IPS DF 6.9 (cell line): Measurements from ENCODE around the gene GALNT18.

Experiments used
- DNase-seq: peaks from one replicate; pipeline ENCODE4 v3.0.0-alpha.2; 2013; ENCODE audit warnings: low read depth, low spot score
- H3K27ac ChIP-seq: one replicate; pipeline ENCODE4 v1.5.1; 2013; ENCODE audit warnings: low read length, control low read depth
- H3K27me3 ChIP-seq: 2 replicates; pipeline ENCODE4 v1.6.1; 2013; ENCODE audit warnings: mild to moderate bottlenecking, low read length; ENCODE audit not compliant: control insufficient read depth, insufficient read depth
- H3K36me3 ChIP-seq: 2 replicates; pipeline ENCODE4 v1.6.1; 2013; ENCODE audit warnings: low read length; ENCODE audit not compliant: control insufficient read depth, insufficient read depth
- H3K4me1 ChIP-seq: 2 replicates; pipeline ENCODE4 v1.6.1; 2013; ENCODE audit warnings: low read length; ENCODE audit not compliant: control insufficient read depth, insufficient read depth
- H3K4me3 ChIP-seq: 2 replicates; pipeline ENCODE4 v1.5.1; 2013; ENCODE audit warnings: mild to moderate bottlenecking, low read length
- H3K9me3 ChIP-seq: 2 replicates; pipeline ENCODE4 v1.6.1; 2013; ENCODE audit warnings: low read length, inconsistent platforms; ENCODE audit not compliant: control insufficient read depth, insufficient read depth
- WGBS: extraction: QIAGEN DNeasy Blood & Tissue Kit; methylation state at CpG from one replicate; pipeline ENCODE4 v1.1.7; 2013; ENCODE audit warnings: mixed read lengths, missing lambda C conversion rate; ENCODE audit not compliant: insufficient read length, insufficient coverage; 5-methylcytosine and 5-hydroxymethylcytosine counted together

GALNT18 gene

GRCh38 chr11:11243590-11244469 lies 378.0 kb downstream of the GALNT18 start:
- no peak for DNase-seq
- no peaks in the 10 kb centered on the region for H3K36me3 ChIP-seq
- H3K27me3 ChIP-seq = no peaks in the 10 kb centered on the region
- peaks cover 2% of the 10 kb centered on the region for H3K4me1 ChIP-seq
- no peaks in the 10 kb centered on the region for H3K9me3 ChIP-seq
- WGBS = no CpG with 5 or more reads among the region's 9 CpGs
- H3K27ac ChIP-seq = no peak overlapping the region
- no peak overlapping the region for H3K4me3 ChIP-seq

GRCh38 chr11:11243209-11243589 lies 378.6 kb downstream of the GALNT18 start:
- DNase-seq = no peak
- Histone ChIP-seq H3K27ac (no peak overlapping the region), H3K36me3 (no peaks in the 10 kb centered on the region), H3K4me3 (no peak overlapping the region), H3K27me3 (no peaks in the 10 kb centered on the region), H3K4me1 (peaks cover 2% of the 10 kb centered on the region), H3K9me3 (no peaks in the 10 kb centered on the region)
- no CpG with 5 or more reads among the region's 6 CpGs for WGBS

GRCh38 chr11:11241284-11241683 lies 380.5 kb downstream of the GALNT18 start:
- no peaks in the 10 kb centered on the region for H3K9me3 ChIP-seq
- DNase-seq = no peak
- peaks cover 5% of the 10 kb centered on the region for H3K4me1 ChIP-seq
- H3K27ac ChIP-seq = no peak overlapping the region
- H3K4me3 ChIP-seq = no peak overlapping the region
- H3K27me3 ChIP-seq = no peaks in the 10 kb centered on the region
- no peaks in the 10 kb centered on the region for H3K36me3 ChIP-seq
- no CpG with 5 or more reads among the region's 2 CpGs for WGBS

- Histone ChIP-seq H3K4me3 (no peak overlapping the region), H3K4me1 (peaks cover 5% of the 10 kb centered on the region), H3K27me3 (no peaks in the 10 kb centered on the region), H3K27ac (no peak overlapping the region), H3K36me3 (no peaks in the 10 kb centered on the region), H3K9me3 (no peaks in the 10 kb centered on the region)
- DNase-seq = no peak
- no CpG with 5 or more reads among the region's 1 CpG for WGBS
Observed at GRCh38 chr11:11239959-11240358, 381.8 kb downstream of the GALNT18 start.

- Histone ChIP-seq H3K27me3 (no peaks in the 10 kb centered on the region), H3K27ac (no peak overlapping the region), H3K4me1 (peaks cover 2% of the 10 kb centered on the region; the same call in 1 of the 2 replicates), H3K36me3 (no peaks in the 10 kb centered on the region), H3K4me3 (no peak overlapping the region), H3K9me3 (no peaks in the 10 kb centered on the region)
- DNase-seq = no peak
- WGBS = no CpG with 5 or more reads among the region's 7 CpGs
Observed at GRCh38 chr11:11237070-11237832, 384.6 kb downstream of the GALNT18 start.

GRCh38 chr11:11236498-11237059 lies 385.2 kb downstream of the GALNT18 start:
- Histone ChIP-seq H3K36me3 (no peaks in the 10 kb centered on the region), H3K4me1 (peaks cover 2% of the 10 kb centered on the region; the same call in 1 of the 2 replicates), H3K27me3 (no peaks in the 10 kb centered on the region), H3K27ac (no peak overlapping the region), H3K9me3 (no peaks in the 10 kb centered on the region), H3K4me3 (no peak overlapping the region)
- WGBS = no CpG with 5 or more reads among the region's 4 CpGs
- no peak for DNase-seq

GRCh38 chr11:11231763-11232162 lies 390.0 kb downstream of the GALNT18 start:
- DNase-seq = no peak
- no peaks in the 10 kb centered on the region for H3K4me1 ChIP-seq
- H3K27ac ChIP-seq = no peak overlapping the region
- no peaks in the 10 kb centered on the region for H3K27me3 ChIP-seq
- WGBS = no CpG with 5 or more reads among the region's 5 CpGs
- H3K4me3 ChIP-seq = no peak overlapping the region
- no peaks in the 10 kb centered on the region for H3K9me3 ChIP-seq
- H3K36me3 ChIP-seq = no peaks in the 10 kb centered on the region

GRCh38 chr11:11230802-11231562 lies 390.8 kb downstream of the GALNT18 start:
- WGBS = no CpG with 5 or more reads among the region's 7 CpGs
- no peak overlapping the region for H3K4me3 ChIP-seq
- H3K27ac ChIP-seq = no peak overlapping the region
- H3K27me3 ChIP-seq = no peaks in the 10 kb centered on the region
- peak; percentile 22 for DNase-seq
- H3K36me3 ChIP-seq = no peaks in the 10 kb centered on the region
- no peaks in the 10 kb centered on the region for H3K9me3 ChIP-seq
- H3K4me1 ChIP-seq = no peaks in the 10 kb centered on the region

- H3K27me3 ChIP-seq = no peaks in the 10 kb centered on the region
- WGBS = no CpG with 5 or more reads among the region's 1 CpG
- no peak overlapping the region for H3K27ac ChIP-seq
- H3K4me1 ChIP-seq = no peaks in the 10 kb centered on the region
- no peak for DNase-seq
- H3K4me3 ChIP-seq = no peak overlapping the region
- H3K9me3 ChIP-seq = no peaks in the 10 kb centered on the region
- no peaks in the 10 kb centered on the region for H3K36me3 ChIP-seq
Observed at GRCh38 chr11:11230087-11230486, 391.7 kb downstream of the GALNT18 start.

- DNase-seq = no peak
- H3K27me3 ChIP-seq = no peaks in the 10 kb centered on the region
- no CpG with 5 or more reads among the region's 2 CpGs for WGBS
- H3K36me3 ChIP-seq = no peaks in the 10 kb centered on the region
- H3K27ac ChIP-seq = no peak overlapping the region
- no peaks in the 10 kb centered on the region for H3K9me3 ChIP-seq
- no peaks in the 10 kb centered on the region for H3K4me1 ChIP-seq
- no peak overlapping the region for H3K4me3 ChIP-seq
Observed at GRCh38 chr11:11229647-11230046, 392.2 kb downstream of the GALNT18 start.
